B cell (primary cell): ENCODE measurements around the gene ENO4.

Experiments
- CTCF ChIP-seq: fragments of 200-600 bp; IDR thresholded peaks from one replicate; pipeline ENCODE4 v1.8.0; 2022; ENCODE audit warnings: antibody characterized with exemption, mild to moderate bottlenecking
- EZH2 ChIP-seq: IDR thresholded peaks from 2 replicates; pipeline ENCODE4 v1.6.1; 2012; ENCODE audit warnings: borderline replicate concordance, low read depth, mild to moderate bottlenecking, moderate library complexity, low read length; ENCODE audit not compliant: insufficient read depth, poor library complexity, severe bottlenecking

- TF ChIP-seq CTCF (no peak), EZH2 (no peak)
These were observed 22.1 kb upstream of the ENO4 start for GRCh38 chr10:116827214-116827671.
